Fibroblast of lung (primary cell): Measurements from ENCODE around the gene UCK2. TPM values are rescaled to one million over a fixed set of nuclear protein-coding genes. Genes with fewer than 3 reads are reported as not detected.

Source experiments
- DNase-seq, 2 donors: peaks; one replicate each; pipeline versions ENCODE4 v3.0.0 to v3.0.0-alpha.2; 2010; ENCODE audit warnings: low read depth in 2 of 2
- H2AFZ ChIP-seq: 2 replicates; pipeline ENCODE4 v1.5.1; 2012; ENCODE audit warnings: low read length, control low read depth, inconsistent platforms
- H3K27ac ChIP-seq: 2 replicates; pipeline ENCODE4 v1.5.1; 2011; ENCODE audit warnings: low read length, control low read depth; ENCODE audit not compliant: insufficient read depth
- H3K27me3 ChIP-seq: 2 replicates; pipeline ENCODE4 v1.5.1; 2011; ENCODE audit warnings: mild to moderate bottlenecking, low read length; ENCODE audit not compliant: control insufficient read depth, insufficient read depth
- H3K36me3 ChIP-seq: 2 replicates; pipeline ENCODE4 v1.5.1; 2011; ENCODE audit warnings: low read length; ENCODE audit not compliant: control insufficient read depth, insufficient read depth
- H3K4me1 ChIP-seq: 2 replicates; pipeline ENCODE4 v1.5.1; 2011; ENCODE audit warnings: low read length; ENCODE audit not compliant: control insufficient read depth, insufficient read depth; ENCODE audit errors: extremely low read depth
- H3K4me2 ChIP-seq: 2 replicates; pipeline ENCODE4 v1.5.1; 2011; ENCODE audit warnings: low read length, control low read depth; ENCODE audit not compliant: insufficient read depth; ENCODE audit errors: extremely low read depth
- H3K4me3 ChIP-seq, 4 experiments: fragments of 200-600 bp in 1 of 4; sonication (generic) in 1 of 4; replicated peaks in 1 of 4; 2 replicates each; pipeline ENCODE4 v1.5.1; 2011 to 2016; ENCODE audit warnings: low read length in 4 of 4, low read depth in 3 of 4, mild to moderate bottlenecking in 3 of 4, control low read depth in 2 of 4, inconsistent platforms in 1 of 4, mixed read lengths in 1 of 4; ENCODE audit not compliant: insufficient read depth in 1 of 4; ENCODE audit errors: control extremely low read depth in 1 of 4
- H3K79me2 ChIP-seq: 2 replicates; pipeline ENCODE4 v1.5.1; 2012; ENCODE audit warnings: mild to moderate bottlenecking, low read length, inconsistent platforms; ENCODE audit not compliant: control insufficient read depth, insufficient read depth
- H3K9ac ChIP-seq: 2 replicates; pipeline ENCODE4 v1.5.1; 2011; ENCODE audit warnings: mild to moderate bottlenecking, low read length, control low read depth; ENCODE audit not compliant: insufficient read depth
- H3K9me3 ChIP-seq: 2 replicates; pipeline ENCODE4 v1.5.1; 2012; ENCODE audit warnings: low read depth, low read length; ENCODE audit not compliant: control insufficient read depth, insufficient read depth
- H4K20me1 ChIP-seq: 2 replicates; pipeline ENCODE4 v1.5.1; 2011; ENCODE audit warnings: low read length; ENCODE audit not compliant: control insufficient read depth, insufficient read depth; ENCODE audit errors: extremely low read depth
- CTCF ChIP-seq, 2 donors: IDR thresholded peaks in 1 of 2; conservative IDR thresholded peaks in 1 of 2; 1 replicate in 1 of 2; 2 replicates in 1 of 2; pipeline ENCODE4 v1.5.1; 2011 to 2012; ENCODE audit warnings: low read length in 2 of 2, control low read depth in 1 of 2, inconsistent platforms in 1 of 2, low read depth in 1 of 2, mild to moderate bottlenecking in 1 of 2
- EZH2 ChIP-seq: IDR thresholded peaks from 2 replicates; pipeline ENCODE4 v1.5.1; 2012; ENCODE audit warnings: low read length, control low read depth, mild to moderate bottlenecking; ENCODE audit errors: missing control alignments
- polyA plus RNA-seq, 2 donors: library from polyadenylated mRNA; depleted of rRNA in 1 of 2; stranded (reverse) in 1 of 2; unstranded in 1 of 2; fragments of >200 nt; gene quantifications; 2 replicates each; pipeline ENCODE4 v1.2.1, GENCODE V29; 2011 to 2012; ENCODE audit warnings: missing spikeins in 1 of 2
- total RNA-seq: library from RNA; depleted of rRNA; stranded (reverse); fragments of >200 nt; gene quantifications from 2 replicates; pipeline ENCODE4 v1.2.1, GENCODE V29; 2014

The UCK2 gene
- total and polyA plus RNA-seq, 2 donors (not counting 1 experiment from before 2014, with no cell fraction given) = 95.1 to 99.0 TPM

DNA sequence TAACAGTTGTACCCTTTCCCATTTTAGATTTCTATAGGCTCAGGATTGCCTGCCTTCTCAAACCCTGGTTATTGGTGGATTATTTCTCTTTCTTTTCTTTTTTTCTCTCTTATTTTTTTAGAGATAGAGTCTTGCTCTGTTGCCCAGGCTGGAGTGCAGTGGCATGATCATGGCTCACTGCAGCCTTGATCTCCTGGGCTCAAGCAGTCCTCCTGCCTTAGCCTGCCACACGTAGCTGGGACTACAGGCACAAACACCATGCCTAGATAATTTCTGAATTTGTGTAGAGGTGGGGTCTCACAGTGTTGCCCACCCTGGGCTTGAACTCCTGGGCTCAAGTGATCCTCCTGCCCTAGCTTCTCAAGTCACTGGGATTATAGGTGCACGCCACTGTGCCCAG, 58.8 kb downstream of the UCK2 start:
- H4K20me1 ChIP-seq = no peaks in the 10 kb centered on the region
- no peak for DNase-seq

GRCh38 chr1:165886983-165887382, 59.6 kb downstream of the UCK2 start:
- H3K4me3 ChIP-seq = no peak overlapping the region
- no peaks in the 10 kb centered on the region for H3K9me3 ChIP-seq
- no peaks in the 10 kb centered on the region for H4K20me1 ChIP-seq
- no peak overlapping the region for H3K4me2 ChIP-seq
- H3K4me1 ChIP-seq = peaks cover 2% of the 10 kb centered on the region
- H3K27me3 ChIP-seq = no peaks in the 10 kb centered on the region
- peaks cover 7% of the 10 kb centered on the region for H3K36me3 ChIP-seq
- no peak for TF ChIP-seq CTCF (conservative IDR thresholded peaks at IDR 0.05 in 1 of 2, IDR thresholded peaks at IDR 0.05 in 1 of 2; ENCODE audit: low read depth in 1 of 2, low read length in 2 of 2)
- no peak for TF ChIP-seq EZH2
- DNase-seq = no peak
- H3K9ac ChIP-seq = no peak overlapping the region
- no peak overlapping the region for H2AFZ ChIP-seq
- H3K79me2 ChIP-seq = peaks cover 74% of the 10 kb centered on the region
- no peak overlapping the region for H3K27ac ChIP-seq

More for the DNA sequence above, 58.8 kb downstream of the UCK2 start:
- Histone ChIP-seq H3K4me2 (no peak overlapping the region), H3K36me3 (peaks cover 2% of the 10 kb centered on the region), H3K79me2 (peaks cover 80% of the 10 kb centered on the region), H3K4me1 (peaks cover 2% of the 10 kb centered on the region), H3K9me3 (no peaks in the 10 kb centered on the region), H3K9ac (no peak overlapping the region), H3K4me3 (no peak overlapping the region), H3K27ac (no peak overlapping the region), H2AFZ (no peak overlapping the region), H3K27me3 (no peaks in the 10 kb centered on the region)
- TF ChIP-seq EZH2 = no peak
- TF ChIP-seq CTCF (conservative IDR thresholded peaks at IDR 0.05 in 1 of 2, IDR thresholded peaks at IDR 0.05 in 1 of 2; ENCODE audit: low read depth in 1 of 2, low read length in 2 of 2) = no peak

DNA sequence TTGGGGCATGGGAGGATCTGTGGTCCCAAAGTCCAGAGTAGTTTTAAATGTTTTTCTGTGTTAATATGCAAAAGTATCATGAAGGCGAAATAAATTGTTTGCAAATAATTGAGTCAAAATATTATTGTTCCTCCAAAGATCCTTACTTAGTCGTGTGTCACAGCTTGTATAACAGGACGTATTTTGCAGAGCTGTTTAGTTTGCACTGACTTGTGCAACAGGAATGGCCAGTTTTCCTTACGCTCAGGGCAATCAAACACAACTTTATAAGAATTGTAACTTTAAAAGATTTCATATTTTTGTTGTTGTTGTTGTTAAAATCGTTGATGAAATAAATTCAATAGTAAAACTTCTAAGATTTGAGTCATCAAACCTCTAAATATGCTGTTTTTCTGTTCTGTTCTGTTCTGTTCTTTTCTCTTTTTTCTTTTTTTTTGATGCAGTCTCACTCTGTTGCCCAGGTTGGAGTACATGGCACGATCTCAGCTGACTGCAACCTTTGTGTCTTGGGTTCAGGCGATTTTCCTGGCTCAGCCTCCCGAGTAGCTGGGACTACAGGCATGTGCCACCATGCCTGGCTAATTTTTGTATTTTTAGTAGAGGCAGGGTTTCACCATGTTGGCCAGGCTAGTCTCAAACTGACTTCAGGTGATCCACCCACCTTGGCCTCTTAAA, 60.6 kb downstream of the UCK2 start:
- H3K9me3 ChIP-seq = no peaks in the 10 kb centered on the region
- H2AFZ ChIP-seq = no peak overlapping the region
- no peaks in the 10 kb centered on the region for H3K27me3 ChIP-seq
- no peak overlapping the region for H3K4me3 ChIP-seq
- H3K9ac ChIP-seq = no peak overlapping the region
- peaks cover 66% of the 10 kb centered on the region for H3K79me2 ChIP-seq
- TF ChIP-seq EZH2 = no peak
- H3K4me1 ChIP-seq = peaks cover 2% of the 10 kb centered on the region
- H4K20me1 ChIP-seq = no peaks in the 10 kb centered on the region
- no peak overlapping the region for H3K4me2 ChIP-seq
- H3K27ac ChIP-seq = no peak overlapping the region
- peaks cover 7% of the 10 kb centered on the region for H3K36me3 ChIP-seq
- no peak for DNase-seq
